Endothelial cell of umbilical vein (primary cell): ENCODE measurements around the gene SPRR2E. TPM values are rescaled to one million over a fixed set of nuclear protein-coding genes. Genes with fewer than 3 reads are reported as not detected.

ENCODE experiments used
- BruUV-seq: library from RNA; stranded (reverse); fragments of 400-500 nt; replicated peaks from 2 replicates; lab custom pipeline; 2021; lab: Mats Ljungman, UMichigan
- CTCF ChIA-PET: fragments of 300-600, 350-600 bp; sonication (Branson Sonifier 250); formaldehyde crosslinking; loops from one replicate; lab custom pipeline; 2021; ENCODE audit warnings: antibody characterized with exemption, inconsistent platforms; lab: Charles Lee
- POLR2A ChIA-PET: fragments of 300-600, 350-600 bp; sonication (Branson Sonifier 250); formaldehyde crosslinking; loops from one replicate; lab custom pipeline; 2021; ENCODE audit warnings: antibody characterized with exemption, inconsistent platforms; lab: Charles Lee
- DNase-seq: peaks from one replicate; pipeline ENCODE4 v3.0.0-alpha.2; 2011; ENCODE audit warnings: low read depth, low spot score
- FAIRE-seq: peaks from 2 replicates; lab custom pipeline; 2011; peaks lifted over from hg19 to GRCh38; lab: Jason Lieb, UNC
- H2AFZ ChIP-seq: 2 replicates; pipeline ENCODE4 v1.6.0; 2012; ENCODE audit warnings: low read depth, low read length, control low read depth, inconsistent platforms
- H3K27ac ChIP-seq: 2 replicates; pipeline ENCODE4 v1.5.1; 2011; ENCODE audit warnings: low read depth, mild to moderate bottlenecking, control low read depth, low read length, moderate library complexity; ENCODE audit not compliant: insufficient read depth
- H3K27me3 ChIP-seq, 2 experiments: 2 replicates each; pipeline versions ENCODE4 v1.6.0 to v1.6.1; 2011; ENCODE audit warnings: low read length in 2 of 2, mixed read lengths in 1 of 2; ENCODE audit not compliant: control insufficient read depth in 2 of 2, insufficient read depth in 2 of 2
- H3K36me3 ChIP-seq, 2 experiments: 2 replicates in 1 of 2; 3 replicates in 1 of 2; pipeline ENCODE4 v1.5.1; 2011; ENCODE audit warnings: low read length in 2 of 2, mild to moderate bottlenecking in 1 of 2, moderate library complexity in 1 of 2; ENCODE audit not compliant: control insufficient read depth in 2 of 2, insufficient read depth in 2 of 2; ENCODE audit errors: extremely low read depth in 1 of 2
- H3K4me1 ChIP-seq: 3 replicates; pipeline ENCODE4 v1.5.1; 2011; ENCODE audit warnings: mild to moderate bottlenecking, low read length; ENCODE audit not compliant: control insufficient read depth, insufficient read depth; ENCODE audit errors: extremely low read depth
- H3K4me2 ChIP-seq: 2 replicates; pipeline ENCODE4 v1.6.1; 2011; ENCODE audit warnings: low read length, control low read depth, mixed read lengths; ENCODE audit not compliant: insufficient read depth
- H3K4me3 ChIP-seq, 3 experiments: fragments of 200-600 bp in 1 of 3; sonication (generic), shearing (Covaris generic) in 1 of 3; replicated peaks in 1 of 3; 2 replicates each; pipeline ENCODE4 v1.5.1; 2011 to 2016; ENCODE audit warnings: control low read depth in 3 of 3, low read length in 3 of 3, mild to moderate bottlenecking in 2 of 3, inconsistent platforms in 1 of 3, low read depth in 1 of 3, moderate library complexity in 1 of 3; ENCODE audit not compliant: insufficient read depth in 1 of 3
- H3K79me2 ChIP-seq: 2 replicates; pipeline ENCODE4 v1.6.0; 2012; ENCODE audit warnings: low read length, inconsistent platforms; ENCODE audit not compliant: control insufficient read depth, insufficient read depth
- H3K9ac ChIP-seq: replicated peaks from 2 replicates; pipeline ENCODE3; 2011; ENCODE audit warnings: low read length, control low read depth; ENCODE audit not compliant: insufficient read depth; ENCODE audit errors: extremely low read depth
- H3K9me1 ChIP-seq: replicated peaks from 3 replicates; pipeline ENCODE4 v1.6.0; 2011; ENCODE audit warnings: mild to moderate bottlenecking, low read length; ENCODE audit not compliant: control insufficient read depth, insufficient read depth; ENCODE audit errors: extremely low read depth
- H3K9me3 ChIP-seq: replicated peaks from 2 replicates; pipeline ENCODE4 v1.5.1; 2012; ENCODE audit warnings: low read length, inconsistent platforms; ENCODE audit not compliant: control insufficient read depth, insufficient read depth
- H4K20me1 ChIP-seq: replicated peaks from 2 replicates; pipeline ENCODE3; 2011; ENCODE audit warnings: mild to moderate bottlenecking, low read length; ENCODE audit not compliant: control insufficient read depth, insufficient read depth; ENCODE audit errors: extremely low read depth
- EZH2 ChIP-seq: IDR thresholded peaks from 2 replicates; pipeline ENCODE4 v1.6.1; 2012; ENCODE audit warnings: borderline replicate concordance, low read depth, mild to moderate bottlenecking, moderate library complexity, low read length, inconsistent platforms; ENCODE audit not compliant: severe bottlenecking
- FOS ChIP-seq: IDR thresholded peaks from 2 replicates; pipeline ENCODE4 v1.6.1; 2011; ENCODE audit warnings: mild to moderate bottlenecking, low read length, moderate library complexity, borderline replicate concordance; ENCODE audit not compliant: insufficient read depth
- GATA2 ChIP-seq: IDR thresholded peaks from 2 replicates; pipeline ENCODE4 v1.7.0; 2011; ENCODE audit warnings: low read depth, mild to moderate bottlenecking, moderate library complexity, mixed read lengths, low read length; ENCODE audit not compliant: insufficient read length, insufficient read depth
- JUN ChIP-seq: IDR thresholded peaks from 2 replicates; pipeline ENCODE4 v1.6.1; 2011; ENCODE audit warnings: borderline replicate concordance, low read depth; ENCODE audit not compliant: insufficient read length, insufficient read depth
- MYC ChIP-seq: IDR thresholded peaks from one replicate; pipeline ENCODE4 v1.6.1; 2011; ENCODE audit warnings: mild to moderate bottlenecking, low read depth, low read length
- POLR2A ChIP-seq: IDR thresholded peaks from 2 replicates; pipeline ENCODE4 v1.6.1; 2012; ENCODE audit warnings: low read depth, mild to moderate bottlenecking, control low read depth, low read length
- POLR2AphosphoS5 ChIP-seq: IDR thresholded peaks from 2 replicates; pipeline ENCODE4 v1.6.1; 2012; ENCODE audit warnings: low read depth, mild to moderate bottlenecking, control low read depth, low read length, moderate library complexity; ENCODE audit not compliant: insufficient read depth
- dilution Hi-C: fragments of 300-500 bp; cut with MboI; formaldehyde crosslinking; loops from one replicate; pipeline ENCODE4 v1.15.0; 2019; ENCODE audit warnings: low sequenced_read_pairs; ENCODE audit not compliant: extremely low pct_ligation_motif_present
- intact Hi-C: fragments of 100-400 bp; cut with micrococcal nuclease; formaldehyde crosslinking; loops from one replicate; pipeline ENCODE4 v1.10.0; 2022
- polyA plus RNA-seq, 4 experiments: library from polyadenylated mRNA; depleted of rRNA in 3 of 4; stranded (reverse) in 3 of 4; unstranded in 1 of 4; fragments of >200 nt; gene quantifications; 2 replicates each; pipeline versions ENCODE4 v1.2.1 to v1.2.3, GENCODE V29; 2011 to 2012; ENCODE audit warnings: missing spikeins in 1 of 4
- total RNA-seq: library from RNA; stranded (reverse); gene quantifications from 2 replicates; pipeline ENCODE4 v1.2.3, GENCODE V29; 2021
- TF ChIP-seq, protein P1 (sequence below), 2 donors: IDR thresholded peaks; 1 replicate in 1 of 2; 2 replicates in 1 of 2; pipeline ENCODE4 v1.5.1; 2011; ENCODE audit warnings: low read length in 2 of 2, mild to moderate bottlenecking in 2 of 2, moderate library complexity in 2 of 2, control low read depth in 1 of 2, inconsistent platforms in 1 of 2, low read depth in 1 of 2; ENCODE audit not compliant: insufficient read depth in 1 of 2; ENCODE audit errors: extremely low read depth in 1 of 2
- TF ChIP-seq, protein P2 (sequence below): IDR thresholded peaks from 2 replicates; pipeline ENCODE4 v1.6.1; 2011; ENCODE audit not compliant: insufficient read depth, insufficient read length

The SPRR2E gene
- total and polyA plus RNA-seq, 2 donors (not counting 3 experiments of a cell fraction or from before 2014, with no cell fraction given): not detected

DNA sequence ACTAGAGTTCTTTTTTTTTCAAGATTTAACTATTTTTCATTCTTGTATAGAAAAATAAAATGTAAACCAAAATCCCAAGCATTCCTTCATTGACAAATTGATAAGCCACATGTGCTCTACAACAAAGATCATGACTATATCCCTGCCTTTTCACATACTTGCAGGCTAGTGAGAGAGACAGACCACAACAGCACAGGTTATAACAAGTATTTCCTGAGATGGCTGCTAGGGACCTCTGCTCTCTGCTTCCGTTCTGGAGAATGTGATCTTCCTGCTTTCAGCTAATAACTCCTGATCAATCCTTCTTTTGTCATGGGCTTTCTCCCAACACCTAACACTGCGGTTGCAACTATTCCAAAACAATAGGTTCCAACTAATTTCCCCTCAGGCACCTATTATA lies 33.0 kb upstream of the SPRR2E start:
- no peaks in the 10 kb centered on the region for H3K36me3 ChIP-seq
- CTCF ChIA-PET: no interaction called here
- dilution Hi-C loops (no loop called here), intact Hi-C loops (no loop called here)
- no peaks in the 10 kb centered on the region for H3K9me1 ChIP-seq
- BruUV-seq: no TSS peak
- no peaks in the 10 kb centered on the region for H3K4me1 ChIP-seq
- H4K20me1 ChIP-seq: no peaks in the 10 kb centered on the region
- no peaks in the 10 kb centered on the region for H3K79me2 ChIP-seq
- no peak overlapping the region for H3K4me3 ChIP-seq
- H3K4me2 ChIP-seq: no peak overlapping the region
- FAIRE-seq: no peak
- H3K9me3 ChIP-seq: no peaks in the 10 kb centered on the region
- POLR2A ChIA-PET: no interaction called here
- no peak overlapping the region for H2AFZ ChIP-seq
- no peak overlapping the region for H3K27ac ChIP-seq
- H3K9ac ChIP-seq: no peak overlapping the region
- no peaks in the 10 kb centered on the region for H3K27me3 ChIP-seq
- TF ChIP-seq POLR2A (no peak), FOS (no peak), JUN (no peak), EZH2 (no peak), GATA2 (no peak), MYC (no peak), POLR2AphosphoS5 (no peak)
- TF ChIP-seq, protein P1, sequence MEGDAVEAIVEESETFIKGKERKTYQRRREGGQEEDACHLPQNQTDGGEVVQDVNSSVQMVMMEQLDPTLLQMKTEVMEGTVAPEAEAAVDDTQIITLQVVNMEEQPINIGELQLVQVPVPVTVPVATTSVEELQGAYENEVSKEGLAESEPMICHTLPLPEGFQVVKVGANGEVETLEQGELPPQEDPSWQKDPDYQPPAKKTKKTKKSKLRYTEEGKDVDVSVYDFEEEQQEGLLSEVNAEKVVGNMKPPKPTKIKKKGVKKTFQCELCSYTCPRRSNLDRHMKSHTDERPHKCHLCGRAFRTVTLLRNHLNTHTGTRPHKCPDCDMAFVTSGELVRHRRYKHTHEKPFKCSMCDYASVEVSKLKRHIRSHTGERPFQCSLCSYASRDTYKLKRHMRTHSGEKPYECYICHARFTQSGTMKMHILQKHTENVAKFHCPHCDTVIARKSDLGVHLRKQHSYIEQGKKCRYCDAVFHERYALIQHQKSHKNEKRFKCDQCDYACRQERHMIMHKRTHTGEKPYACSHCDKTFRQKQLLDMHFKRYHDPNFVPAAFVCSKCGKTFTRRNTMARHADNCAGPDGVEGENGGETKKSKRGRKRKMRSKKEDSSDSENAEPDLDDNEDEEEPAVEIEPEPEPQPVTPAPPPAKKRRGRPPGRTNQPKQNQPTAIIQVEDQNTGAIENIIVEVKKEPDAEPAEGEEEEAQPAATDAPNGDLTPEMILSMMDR (IDR thresholded peaks at IDR 0.05; ENCODE audit: extremely low read depth in 1 of 2, insufficient read depth in 1 of 2, low read depth in 1 of 2, low read length in 2 of 2): no peak
- TF ChIP-seq, protein P2, sequence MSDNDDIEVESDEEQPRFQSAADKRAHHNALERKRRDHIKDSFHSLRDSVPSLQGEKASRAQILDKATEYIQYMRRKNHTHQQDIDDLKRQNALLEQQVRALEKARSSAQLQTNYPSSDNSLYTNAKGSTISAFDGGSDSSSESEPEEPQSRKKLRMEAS: no peak
- no peak for DNase-seq
